Ovary (tissue), 3 donors: Measurements from ENCODE around the gene MYO1H.
"Not testable (repeated sequence)": the region's sequence is repeated elsewhere in the genome, so short reads cannot be mapped to it uniquely, and the experiment has no call there.

Experiments
- CTCF ChIP-seq, 3 donors: fragments of 450-650 bp in 2 of 3; fragments of 200-600 bp in 1 of 3; IDR thresholded peaks; one replicate each; pipeline versions ENCODE4 v1.5.1 to v1.8.0; 2016 to 2022; ENCODE audit warnings: antibody characterized with exemption in 3 of 3, mild to moderate bottlenecking in 1 of 3
- EP300 ChIP-seq: sonication (generic); formaldehyde crosslinking; IDR thresholded peaks from one replicate; pipeline ENCODE4 v1.6.1; 2017; ENCODE audit warnings: antibody characterized with exemption
- POLR2A ChIP-seq: fragments of 450-650 bp; IDR thresholded peaks from one replicate; pipeline ENCODE4 v1.6.1; 2017; ENCODE audit warnings: antibody characterized with exemption, mild to moderate bottlenecking, moderate library complexity
- donor health status: DM: no; HTN: no; CAD: no.

GRCh38 chr12:109439951-109440350 lies 92.3 kb downstream of the MYO1H start:
- not testable (repeated sequence) for TF ChIP-seq CTCF (IDR thresholded peaks at IDR 0.05); POLR2A; EP300
